ENCODE results near the gene SEM1. TPM values are rescaled to one million over a fixed set of nuclear protein-coding genes. Genes with fewer than 3 reads are reported as not detected.

Gene SEM1
- total RNA-seq, 1 experiment from 2014 or later: 263 TPM

DNA sequence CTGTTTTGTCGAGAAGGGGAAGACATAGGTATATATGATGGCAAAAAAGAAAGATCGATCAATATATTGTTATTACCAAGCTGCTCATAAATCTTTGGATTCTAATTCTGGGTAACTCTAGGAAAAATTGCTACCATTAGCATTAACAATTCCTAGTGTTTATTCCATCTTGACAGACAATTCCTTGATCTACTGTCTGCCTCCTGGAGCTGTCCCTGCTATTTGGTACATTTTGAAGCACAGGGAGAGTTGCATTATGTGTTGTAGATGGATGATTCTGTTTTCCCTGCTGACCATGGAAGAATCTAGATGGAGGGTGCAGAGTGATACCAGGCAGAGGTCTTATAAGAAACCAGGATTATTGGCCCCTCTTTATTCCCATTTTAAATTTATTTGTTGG is 29.1 kb upstream of the SEM1 start:
- ATAC-seq: no peak
- Histone ChIP-seq H2AFZ (ENCODE audit: low read length) (no peak overlapping the region), H3K4me1 (ENCODE audit: insufficient read depth, low read length) (peaks cover 6% of the 10 kb centered on the region; the same call in 1 of the 2 replicates), H3K79me2 (ENCODE audit: low read length) (no peaks in the 10 kb centered on the region), H3K4me2 (ENCODE audit: low read length) (no peak overlapping the region), H3K9ac (ENCODE audit: low read length) (no peak overlapping the region), H3K9me2 (replicated peaks; ENCODE audit: low read length) (no peaks in the 10 kb centered on the region), H3K9me3 (ENCODE audit: low read length) (no peaks in the 10 kb centered on the region), H3F3A (ENCODE audit: low read length, unreplicated experiment) (no peaks in the 10 kb centered on the region), H3K27me3 (ENCODE audit: low read length) (peaks cover 24% of the 10 kb centered on the region), H4K20me1 (ENCODE audit: low read length) (no peaks in the 10 kb centered on the region), H3K27ac (ENCODE audit: low read length) (no peak overlapping the region), H3K36me3 (ENCODE audit: low read depth, low read length) (no peaks in the 10 kb centered on the region), H3K4me3 (ENCODE audit: low read length) (no peak overlapping the region)
- ChIA-PET CTCF (no interaction called here), POLR2A (ENCODE audit: unreplicated experiment) (no interaction called here)
- intact Hi-C loops (cut with micrococcal nuclease): no loop called here
- no peak for DNase-seq
- TF ChIP-seq EZH2phosphoT487 (IDR thresholded peaks at IDR 0.05; ENCODE audit: borderline replicate concordance, low read length): no peak
- TF ChIP-seq, protein P1, sequence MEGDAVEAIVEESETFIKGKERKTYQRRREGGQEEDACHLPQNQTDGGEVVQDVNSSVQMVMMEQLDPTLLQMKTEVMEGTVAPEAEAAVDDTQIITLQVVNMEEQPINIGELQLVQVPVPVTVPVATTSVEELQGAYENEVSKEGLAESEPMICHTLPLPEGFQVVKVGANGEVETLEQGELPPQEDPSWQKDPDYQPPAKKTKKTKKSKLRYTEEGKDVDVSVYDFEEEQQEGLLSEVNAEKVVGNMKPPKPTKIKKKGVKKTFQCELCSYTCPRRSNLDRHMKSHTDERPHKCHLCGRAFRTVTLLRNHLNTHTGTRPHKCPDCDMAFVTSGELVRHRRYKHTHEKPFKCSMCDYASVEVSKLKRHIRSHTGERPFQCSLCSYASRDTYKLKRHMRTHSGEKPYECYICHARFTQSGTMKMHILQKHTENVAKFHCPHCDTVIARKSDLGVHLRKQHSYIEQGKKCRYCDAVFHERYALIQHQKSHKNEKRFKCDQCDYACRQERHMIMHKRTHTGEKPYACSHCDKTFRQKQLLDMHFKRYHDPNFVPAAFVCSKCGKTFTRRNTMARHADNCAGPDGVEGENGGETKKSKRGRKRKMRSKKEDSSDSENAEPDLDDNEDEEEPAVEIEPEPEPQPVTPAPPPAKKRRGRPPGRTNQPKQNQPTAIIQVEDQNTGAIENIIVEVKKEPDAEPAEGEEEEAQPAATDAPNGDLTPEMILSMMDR (conservative IDR thresholded peaks at IDR 0.05; ENCODE audit: low read depth, low read length): no peak
- no peak for TF ChIP-seq EZH2 (IDR thresholded peaks at IDR 0.05; ENCODE audit: low read length, unreplicated experiment)
- BruUV-seq (replicated peaks): no TSS peak

DNA sequence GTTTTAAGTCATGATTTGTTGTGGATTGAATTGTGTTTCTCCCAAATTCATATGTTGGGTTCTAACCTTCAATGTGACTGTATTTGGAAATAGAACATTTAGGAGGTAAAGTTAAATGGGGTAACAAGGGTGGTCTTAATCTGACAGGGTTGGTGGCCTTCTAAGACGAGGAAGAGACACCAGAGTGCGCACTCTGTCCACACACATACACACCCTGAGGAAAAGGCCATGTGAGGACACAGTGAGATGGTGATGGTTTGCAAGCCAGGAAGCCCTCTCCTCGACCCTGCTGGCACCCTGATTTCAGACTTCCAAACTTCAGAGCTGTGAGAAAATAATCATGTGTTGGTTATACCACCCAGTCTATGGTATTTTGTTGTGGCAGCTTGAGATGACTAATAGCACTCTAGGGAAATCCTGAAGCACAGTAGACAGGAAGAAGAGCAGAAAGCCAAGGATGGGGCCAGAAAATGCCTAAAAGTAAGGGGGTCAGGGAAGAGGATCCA is 28.0 kb upstream of the SEM1 start:
- Histone ChIP-seq H3K9me3 (ENCODE audit: low read length) (no peaks in the 10 kb centered on the region), H3F3A (ENCODE audit: low read length, unreplicated experiment) (no peaks in the 10 kb centered on the region), H3K9ac (ENCODE audit: low read length) (no peak overlapping the region), H3K27ac (ENCODE audit: low read length) (no peak overlapping the region), H2AFZ (ENCODE audit: low read length) (no peak overlapping the region), H3K4me1 (ENCODE audit: insufficient read depth, low read length) (peaks cover 6% of the 10 kb centered on the region; the same call in 1 of the 2 replicates), H3K27me3 (ENCODE audit: low read length) (peaks cover 24% of the 10 kb centered on the region), H3K9me2 (replicated peaks; ENCODE audit: low read length) (no peaks in the 10 kb centered on the region), H3K79me2 (ENCODE audit: low read length) (no peaks in the 10 kb centered on the region), H4K20me1 (ENCODE audit: low read length) (no peaks in the 10 kb centered on the region), H3K4me2 (ENCODE audit: low read length) (no peak overlapping the region), H3K4me3 (ENCODE audit: low read length) (no peak overlapping the region), H3K36me3 (ENCODE audit: low read depth, low read length) (no peaks in the 10 kb centered on the region)
- no peak for ATAC-seq
- TF ChIP-seq EZH2phosphoT487 (IDR thresholded peaks at IDR 0.05; ENCODE audit: borderline replicate concordance, low read length): no peak
- no peak for TF ChIP-seq EZH2 (IDR thresholded peaks at IDR 0.05; ENCODE audit: low read length, unreplicated experiment)
- TF ChIP-seq, protein P1 (conservative IDR thresholded peaks at IDR 0.05; ENCODE audit: low read depth, low read length): no peak
- no peak for DNase-seq
- POLR2A ChIA-PET (ENCODE audit: unreplicated experiment): no interaction called here
- no TSS peak for BruUV-seq (replicated peaks)
- CTCF ChIA-PET: no interaction called here
- intact Hi-C loops (cut with micrococcal nuclease): no loop called here

DNA sequence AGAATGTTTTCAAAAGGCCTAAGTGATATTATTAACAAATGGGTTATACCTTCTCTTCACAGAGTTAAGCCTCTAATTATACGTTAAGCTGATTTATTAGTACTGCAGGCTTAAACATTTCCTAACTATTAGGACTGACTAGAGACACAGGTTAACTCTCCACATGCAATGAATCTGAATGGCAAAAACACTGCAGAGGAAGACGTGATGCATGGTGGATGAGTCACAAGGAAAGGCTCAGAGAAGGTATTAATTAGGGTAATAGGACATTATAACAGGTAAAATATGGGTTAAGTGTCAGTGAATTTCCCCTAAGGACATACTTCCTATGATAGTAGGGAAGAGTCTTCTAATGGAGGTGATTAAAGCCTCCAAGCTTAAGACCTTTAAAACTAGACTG is 24.7 kb upstream of the SEM1 start:
- ChIA-PET CTCF (no interaction called here), POLR2A (ENCODE audit: unreplicated experiment) (no interaction called here)
- H3K36me3 ChIP-seq (ENCODE audit: low read depth, low read length): no peaks in the 10 kb centered on the region
- intact Hi-C loops (cut with micrococcal nuclease): no loop called here
- no peak overlapping the region for H3K9ac ChIP-seq (ENCODE audit: low read length)
- DNase-seq (no peak), ATAC-seq (peak; percentile 43; the same call in 1 of the 2 replicates)
- H3K4me1 ChIP-seq (ENCODE audit: insufficient read depth, low read length): peaks cover 16% of the 10 kb centered on the region
- no peaks in the 10 kb centered on the region for H3K9me3 ChIP-seq (ENCODE audit: low read length)
- H2AFZ ChIP-seq (ENCODE audit: low read length): no peak overlapping the region
- H3F3A ChIP-seq (ENCODE audit: low read length, unreplicated experiment): no peaks in the 10 kb centered on the region
- H3K9me2 ChIP-seq (replicated peaks; ENCODE audit: low read length): no peaks in the 10 kb centered on the region
- BruUV-seq (replicated peaks): no TSS peak
- TF ChIP-seq, protein P1 (conservative IDR thresholded peaks at IDR 0.05; ENCODE audit: low read depth, low read length): no peak
- TF ChIP-seq EZH2phosphoT487 (IDR thresholded peaks at IDR 0.05; ENCODE audit: borderline replicate concordance, low read length) (no peak), EZH2 (IDR thresholded peaks at IDR 0.05; ENCODE audit: low read length, unreplicated experiment) (no peak)
- no peaks in the 10 kb centered on the region for H3K79me2 ChIP-seq (ENCODE audit: low read length)
- no peaks in the 10 kb centered on the region for H4K20me1 ChIP-seq (ENCODE audit: low read length)
- no peak overlapping the region for H3K4me2 ChIP-seq (ENCODE audit: low read length)
- H3K4me3 ChIP-seq (ENCODE audit: low read length): no peak overlapping the region
- no peaks in the 10 kb centered on the region for H3K27me3 ChIP-seq (ENCODE audit: low read length)
- H3K27ac ChIP-seq (ENCODE audit: low read length): no peak overlapping the region

Data from PC-3 (cell line).